HCT116 (cell line): ENCODE data around the gene HCN3. TPM values are rescaled to one million over a fixed set of nuclear protein-coding genes. Genes with fewer than 3 reads are reported as not detected.

Experiments
- ATAC-seq: fragments of 200-7000 bp; cut with Tn5 transposase; 2 replicates; pipeline ENCODE4 v1.9.1; 2020; ENCODE audit warnings: mild to moderate bottlenecking, moderate library complexity
- BruUV-seq: library from RNA; stranded (reverse); fragments of 400-500 nt; replicated peaks from 2 replicates; lab custom pipeline; 2021; lab: Mats Ljungman, UMichigan
- CTCF ChIA-PET: fragments of 300-600 bp; sonication (Branson Sonifier 250); formaldehyde crosslinking; loops from one replicate; lab custom pipeline; 2021; ENCODE audit warnings: antibody characterized with exemption; lab: Charles Lee
- POLR2A ChIA-PET: fragments of 300-600, 350-600 bp; sonication (Branson Sonifier 250); formaldehyde crosslinking; loops from one replicate; lab custom pipeline; 2021; ENCODE audit warnings: antibody characterized with exemption; lab: Charles Lee
- RAD21 ChIA-PET, 2 experiments: fragments of 300-600 bp; sonication (Branson Sonifier 250); formaldehyde crosslinking; loops; one replicate each; lab custom pipeline; 2023; ENCODE audit warnings: low total read pairs in 2 of 2; ENCODE audit not compliant: uncharacterized antibody in 2 of 2, unreplicated experiment in 2 of 2, low non-redundant PET in 1 of 2; lab: Charles Lee
- DNase-seq: peaks from one replicate; pipeline ENCODE4 v3.0.0-alpha.2; 2010; ENCODE audit warnings: low read depth, low spot score
- H2AFZ ChIP-seq: fragments of 200-600 bp; shearing (Covaris generic), sonication (generic); 2 replicates; pipeline ENCODE4 v1.6.1; 2017; ENCODE audit warnings: low read depth, mixed run types, mixed read lengths, antibody characterized with exemption, low read length; ENCODE audit not compliant: poor library complexity, severe bottlenecking
- H3K27ac ChIP-seq: 2 replicates; pipeline ENCODE4 v1.5.1; 2012; ENCODE audit warnings: low read depth, low read length
- H3K27me3 ChIP-seq: fragments of 200-600 bp; sonication (generic); 2 replicates; pipeline ENCODE4 v1.6.1; 2016; ENCODE audit warnings: mixed run types, low read length, mixed read lengths; ENCODE audit not compliant: insufficient read depth
- H3K36me3 ChIP-seq, 2 experiments: fragments of 200-500 bp in 1 of 2; fragments of 200-600 bp in 1 of 2; sonication (Bioruptor generic) in 1 of 2; sonication (generic) in 1 of 2; 2 replicates each; pipeline versions ENCODE4 v1.5.1 to v1.6.1; 2014 to 2016; ENCODE audit warnings: low read length in 2 of 2, inconsistent platforms in 1 of 2, mixed read lengths in 1 of 2, mixed run types in 1 of 2; ENCODE audit not compliant: insufficient read depth in 2 of 2, control insufficient read depth in 1 of 2
- H3K4me1 ChIP-seq, 2 experiments: fragments of 200-600 bp in 1 of 2; sonication (generic) in 1 of 2; 2 replicates each; pipeline versions ENCODE4 v1.5.1 to v1.6.1; 2012 to 2017; ENCODE audit warnings: low read length in 2 of 2, inconsistent platforms in 1 of 2, mild to moderate bottlenecking in 1 of 2, mixed read lengths in 1 of 2, mixed run types in 1 of 2, moderate library complexity in 1 of 2; ENCODE audit not compliant: insufficient read depth in 2 of 2, control insufficient read depth in 1 of 2
- H3K4me2 ChIP-seq: fragments of 200-600 bp; sonication (generic); 2 replicates; pipeline ENCODE4 v1.6.1; 2017; ENCODE audit warnings: mixed run types, low read length, mixed read lengths
- H3K4me3 ChIP-seq, 2 experiments: fragments of 200-600 bp in 1 of 2; sonication (generic) in 1 of 2; replicated peaks in 1 of 2; 2 replicates each; pipeline ENCODE4 v1.5.1; 2011 to 2016; ENCODE audit warnings: low read length in 2 of 2, control low read depth in 1 of 2, low read depth in 1 of 2, mild to moderate bottlenecking in 1 of 2, mixed read lengths in 1 of 2, mixed run types in 1 of 2
- H3K79me2 ChIP-seq: fragments of 200-600 bp; sonication (generic); 2 replicates; pipeline ENCODE4 v1.6.1; 2017; ENCODE audit warnings: mild to moderate bottlenecking, mixed run types, low read length, moderate library complexity, mixed read lengths; ENCODE audit not compliant: insufficient read depth
- H3K9ac ChIP-seq: fragments of 200-600 bp; sonication (generic); 2 replicates; pipeline ENCODE4 v1.6.1; 2016; ENCODE audit warnings: low read length, mixed read lengths
- H3K9me2 ChIP-seq: fragments of 200-600 bp; sonication (generic), shearing (Covaris generic); 2 replicates; pipeline ENCODE4 v1.6.1; 2017; ENCODE audit warnings: mixed run types, mild to moderate bottlenecking, moderate library complexity; ENCODE audit not compliant: insufficient read depth
- H3K9me3 ChIP-seq, 2 experiments: fragments of 200-500 bp in 1 of 2; fragments of 200-600 bp in 1 of 2; sonication (Bioruptor generic) in 1 of 2; sonication (generic) in 1 of 2; 2 replicates each; pipeline ENCODE4 v1.6.1; 2014 to 2017; ENCODE audit warnings: low read length in 2 of 2, mixed read lengths in 2 of 2, inconsistent platforms in 1 of 2, low read depth in 1 of 2, mild to moderate bottlenecking in 1 of 2, mixed run types in 1 of 2, moderate library complexity in 1 of 2; ENCODE audit not compliant: control insufficient read depth in 1 of 2, insufficient read depth in 1 of 2
- H4K20me1 ChIP-seq: fragments of 200-600 bp; sonication (generic), shearing (Covaris generic); 2 replicates; pipeline ENCODE4 v1.6.1; 2017; ENCODE audit warnings: mixed run types, mild to moderate bottlenecking, moderate library complexity; ENCODE audit not compliant: insufficient read depth
- CBX3 ChIP-seq: IDR thresholded peaks from 2 replicates; pipeline ENCODE4 v1.6.1; 2012; ENCODE audit warnings: low read depth
- EGR1 ChIP-seq: IDR thresholded peaks from 2 replicates; pipeline ENCODE4 v1.6.1; 2012; ENCODE audit warnings: low read depth
- ELF1 ChIP-seq: IDR thresholded peaks from 2 replicates; pipeline ENCODE4 v1.6.1; 2012; ENCODE audit warnings: low read depth, borderline replicate concordance
- EZH2phosphoT487 ChIP-seq: fragments of 200-600 bp; IDR thresholded peaks from 2 replicates; pipeline ENCODE4 v1.6.1; 2018; ENCODE audit warnings: antibody characterized with exemption, borderline replicate concordance
- JUND ChIP-seq: IDR thresholded peaks from 2 replicates; pipeline ENCODE4 v1.6.1; 2012
- POLR2A ChIP-seq: IDR thresholded peaks from 2 replicates; pipeline ENCODE4 v1.7.0; 2011; ENCODE audit warnings: borderline replicate concordance; ENCODE audit not compliant: insufficient read depth, insufficient read length; ENCODE audit errors: extremely low read depth
- RAD21 ChIP-seq: IDR thresholded peaks from 2 replicates; pipeline ENCODE4 v1.6.1; 2012; ENCODE audit warnings: low read depth, mild to moderate bottlenecking
- REST ChIP-seq: IDR thresholded peaks from 2 replicates; pipeline ENCODE4 v1.6.1; 2012; ENCODE audit warnings: low read depth
- SRF ChIP-seq: IDR thresholded peaks from 2 replicates; pipeline ENCODE4 v1.6.1; 2012; ENCODE audit warnings: low read depth
- TCF7L2 ChIP-seq: IDR thresholded peaks from 2 replicates; pipeline ENCODE4 v1.7.0; 2011; ENCODE audit warnings: borderline replicate concordance, inconsistent platforms; ENCODE audit not compliant: insufficient read depth, insufficient read length; ENCODE audit errors: extremely low read depth
- ZBTB33 ChIP-seq: IDR thresholded peaks from 2 replicates; pipeline ENCODE4 v1.6.1; 2011; ENCODE audit warnings: mild to moderate bottlenecking, low read length, moderate library complexity; ENCODE audit not compliant: insufficient replicate concordance; ENCODE audit errors: extremely low read depth
- ZNF274 ChIP-seq: fragments of 200-500 bp; sonication (Bioruptor generic); IDR thresholded peaks from 2 replicates; pipeline ENCODE4 v1.6.1; 2014; ENCODE audit warnings: mild to moderate bottlenecking, low read depth, low read length, inconsistent platforms
- intact Hi-C: fragments of 100-400 bp; cut with micrococcal nuclease; formaldehyde crosslinking; loops from 2 replicates; pipeline ENCODE4 v1.10.0; 2022
- total RNA-seq: library from RNA; stranded (reverse); gene quantifications from one replicate; pipeline ENCODE4 v1.2.1, GENCODE V29; 2021; ENCODE audit not compliant: unreplicated experiment
- TF ChIP-seq, protein P1 (sequence below), 3 experiments: fragments of 200-600 bp in 1 of 3; sonication (generic) in 1 of 3; IDR thresholded peaks in 2 of 3; conservative IDR thresholded peaks in 1 of 3; 2 replicates each; pipeline ENCODE4 v1.5.1; 2012 to 2017; ENCODE audit warnings: low read depth in 2 of 3, low read length in 2 of 3, antibody characterized with exemption in 1 of 3, borderline replicate concordance in 1 of 3, control low read depth in 1 of 3, mild to moderate bottlenecking in 1 of 3, mixed read lengths in 1 of 3, mixed run types in 1 of 3, moderate library complexity in 1 of 3; ENCODE audit not compliant: insufficient read depth in 1 of 3

HCN3 gene
- total RNA-seq, 1 experiment from 2014 or later: 8.5 TPM

GRCh38 chr1:155300024-155300423 lies 22.8 kb downstream of the HCN3 start:
- RAD21 ChIA-PET: no interaction called here

More at GRCh38 chr1:155300024-155300423, 22.8 kb downstream of the HCN3 start:
- Histone ChIP-seq H3K27me3 (no peaks in the 10 kb centered on the region), H3K4me2 (no peak overlapping the region), H4K20me1 (no peaks in the 10 kb centered on the region), H3K79me2 (no peaks in the 10 kb centered on the region), H3K9me3 (no peaks in the 10 kb centered on the region), H3K27ac (no peak overlapping the region), H3K9ac (no peak overlapping the region), H3K4me1 (no peaks in the 10 kb centered on the region; a peak in 1 of 4 replicates), H2AFZ (no peak overlapping the region), H3K4me3 (no peak overlapping the region), H3K36me3 (no peaks in the 10 kb centered on the region), H3K9me2 (no peaks in the 10 kb centered on the region)
- BruUV-seq: no TSS peak
- DNase-seq (no peak), ATAC-seq (no peak)
- TF ChIP-seq ELF1 (no peak), EZH2phosphoT487 (no peak), TCF7L2 (no peak), RAD21 (no peak), REST (no peak), EGR1 (no peak), JUND (no peak), ZNF274 (no peak), POLR2A (no peak), SRF (no peak), CBX3 (no peak), ZBTB33 (no peak)
- TF ChIP-seq, protein P1, sequence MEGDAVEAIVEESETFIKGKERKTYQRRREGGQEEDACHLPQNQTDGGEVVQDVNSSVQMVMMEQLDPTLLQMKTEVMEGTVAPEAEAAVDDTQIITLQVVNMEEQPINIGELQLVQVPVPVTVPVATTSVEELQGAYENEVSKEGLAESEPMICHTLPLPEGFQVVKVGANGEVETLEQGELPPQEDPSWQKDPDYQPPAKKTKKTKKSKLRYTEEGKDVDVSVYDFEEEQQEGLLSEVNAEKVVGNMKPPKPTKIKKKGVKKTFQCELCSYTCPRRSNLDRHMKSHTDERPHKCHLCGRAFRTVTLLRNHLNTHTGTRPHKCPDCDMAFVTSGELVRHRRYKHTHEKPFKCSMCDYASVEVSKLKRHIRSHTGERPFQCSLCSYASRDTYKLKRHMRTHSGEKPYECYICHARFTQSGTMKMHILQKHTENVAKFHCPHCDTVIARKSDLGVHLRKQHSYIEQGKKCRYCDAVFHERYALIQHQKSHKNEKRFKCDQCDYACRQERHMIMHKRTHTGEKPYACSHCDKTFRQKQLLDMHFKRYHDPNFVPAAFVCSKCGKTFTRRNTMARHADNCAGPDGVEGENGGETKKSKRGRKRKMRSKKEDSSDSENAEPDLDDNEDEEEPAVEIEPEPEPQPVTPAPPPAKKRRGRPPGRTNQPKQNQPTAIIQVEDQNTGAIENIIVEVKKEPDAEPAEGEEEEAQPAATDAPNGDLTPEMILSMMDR (IDR thresholded peaks at IDR 0.05 in 2 of 3, conservative IDR thresholded peaks at IDR 0.05 in 1 of 3; ENCODE audit: borderline replicate concordance in 1 of 3, insufficient read depth in 1 of 3, low read depth in 2 of 3, low read length in 2 of 3): no peak
- ChIA-PET CTCF (no interaction called here), POLR2A (no interaction called here)
- intact Hi-C loops: no loop called here
